HG03558 (cell line): Measurements from ENCODE around the gene HNRNPU.
A peak's percentile ranks its signal among the peaks of the same experiment; 100 is the strongest.

ENCODE experiments used
- ATAC-seq: cut with Tn5 transposase; IDR thresholded peaks from one replicate; pipeline ENCODE4 v1.9.1; 2021; ENCODE audit warnings: moderate number of reproducible peaks; ENCODE audit not compliant: unreplicated experiment; ENCODE audit errors: extremely low read depth

The HNRNPU gene

DNA sequence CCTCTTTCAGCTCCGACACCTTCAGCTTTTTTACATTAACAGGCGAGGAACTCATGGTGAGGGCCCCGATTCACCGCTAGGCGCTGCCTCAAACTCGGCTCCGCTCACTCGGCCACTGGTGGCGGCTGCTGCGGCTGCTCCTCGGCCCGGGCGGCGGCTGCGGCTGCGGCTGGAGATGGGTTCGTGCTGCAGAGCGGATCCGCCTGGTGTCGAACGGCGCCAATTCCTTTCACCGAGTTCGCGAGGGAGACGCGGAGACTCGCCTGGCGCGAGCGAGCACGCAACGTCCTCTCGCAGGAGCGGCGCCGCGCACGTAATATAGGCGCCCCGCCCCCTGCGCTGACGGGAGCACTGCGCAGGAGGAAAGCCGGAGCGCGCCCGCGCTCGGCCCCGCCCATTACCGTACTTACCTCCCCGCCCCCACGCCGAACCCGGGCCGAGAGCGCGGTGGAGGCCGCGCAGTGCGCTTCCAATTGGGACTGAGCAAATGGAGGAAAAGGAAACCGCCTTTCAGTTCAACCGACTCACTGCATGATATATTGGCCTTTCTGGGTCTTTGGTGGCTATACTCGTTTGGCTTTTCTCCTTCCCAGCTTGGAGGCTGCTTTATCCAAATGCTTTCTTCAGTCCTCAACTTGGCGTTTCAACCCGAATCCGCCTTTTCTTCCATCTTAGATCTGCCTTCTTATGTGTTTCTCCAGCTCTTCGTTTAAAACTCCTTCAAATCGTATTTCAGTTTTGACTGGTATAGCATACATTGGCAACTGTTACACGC, at the start of gene HNRNPU:
TSS of gene HNRNPU (minus strand) at position 291 of the 775 bp plus-strand sequence. CDS start at position 55, 236 bp downstream.
- ATAC-seq, result peak; percentile 43

DNA sequence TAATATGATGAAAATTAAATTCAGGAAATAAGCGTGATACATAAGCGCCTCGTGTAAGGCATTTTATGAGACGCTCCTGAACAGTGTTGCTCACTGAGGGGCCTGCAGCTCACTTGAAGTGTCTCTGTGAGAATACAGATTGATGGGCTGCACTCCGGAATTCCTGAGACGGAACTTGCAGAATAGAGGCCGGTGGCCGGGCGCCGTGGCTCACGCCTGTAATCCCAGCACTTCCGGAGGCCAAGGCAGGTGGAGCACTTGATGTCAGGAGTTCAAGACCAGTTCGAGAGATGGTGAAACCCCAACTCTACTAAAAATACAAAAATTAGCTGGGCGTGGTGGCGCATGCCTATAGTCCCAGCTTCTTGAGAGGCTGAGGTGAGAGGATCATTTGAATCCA, 49.5 kb upstream of the HNRNPU start:
- ATAC-seq, result no peak

DNA sequence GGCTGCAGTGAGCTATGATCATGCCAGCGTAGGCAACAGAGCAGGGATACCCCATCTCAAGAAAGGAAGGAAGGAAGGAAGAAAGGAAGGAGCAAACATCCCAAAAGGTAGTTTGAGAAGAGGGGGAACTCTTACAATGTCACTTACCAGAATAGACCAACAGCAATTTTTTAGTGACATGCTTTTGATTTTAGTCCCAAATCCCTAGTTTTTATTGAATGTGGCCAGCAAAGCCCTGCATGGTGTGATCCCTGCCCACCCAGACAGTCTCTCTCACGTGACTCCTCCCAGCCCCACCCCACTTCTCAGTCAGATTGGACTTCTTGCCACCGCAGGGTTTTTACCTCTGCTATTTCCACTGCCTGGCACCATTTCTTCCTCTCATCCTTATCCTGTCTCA, 39.8 kb upstream of the HNRNPU start:
- ATAC-seq, result no peak

DNA sequence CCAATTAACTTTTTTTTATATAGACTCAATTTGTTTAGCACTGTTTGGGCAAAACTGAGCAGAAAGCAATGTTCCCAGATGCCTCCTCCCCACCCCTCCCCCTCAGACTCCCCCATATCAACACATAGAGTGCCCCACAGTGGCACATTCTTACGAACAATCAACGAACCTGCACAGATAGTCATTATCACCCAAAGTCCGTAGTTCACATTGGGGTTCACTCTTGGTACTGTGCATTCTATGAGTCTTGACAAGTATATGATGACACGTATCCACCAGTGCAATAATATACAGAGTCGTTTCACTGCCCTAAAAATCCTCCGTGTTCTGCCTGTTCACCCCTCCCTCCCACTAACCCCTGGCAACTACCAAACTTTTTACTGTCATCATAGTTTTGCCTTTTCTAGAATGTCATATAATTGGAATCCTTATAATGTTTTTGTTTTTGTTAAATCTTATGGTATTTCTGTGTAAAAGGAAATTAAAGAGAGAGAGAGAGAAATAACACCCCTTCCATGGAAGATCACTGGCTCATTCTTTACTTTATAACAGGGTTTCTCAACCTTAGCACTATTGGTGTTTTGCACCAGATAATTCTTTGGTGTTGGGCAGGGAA, 37.2 kb upstream of the HNRNPU start:
- ATAC-seq, result no peak

DNA sequence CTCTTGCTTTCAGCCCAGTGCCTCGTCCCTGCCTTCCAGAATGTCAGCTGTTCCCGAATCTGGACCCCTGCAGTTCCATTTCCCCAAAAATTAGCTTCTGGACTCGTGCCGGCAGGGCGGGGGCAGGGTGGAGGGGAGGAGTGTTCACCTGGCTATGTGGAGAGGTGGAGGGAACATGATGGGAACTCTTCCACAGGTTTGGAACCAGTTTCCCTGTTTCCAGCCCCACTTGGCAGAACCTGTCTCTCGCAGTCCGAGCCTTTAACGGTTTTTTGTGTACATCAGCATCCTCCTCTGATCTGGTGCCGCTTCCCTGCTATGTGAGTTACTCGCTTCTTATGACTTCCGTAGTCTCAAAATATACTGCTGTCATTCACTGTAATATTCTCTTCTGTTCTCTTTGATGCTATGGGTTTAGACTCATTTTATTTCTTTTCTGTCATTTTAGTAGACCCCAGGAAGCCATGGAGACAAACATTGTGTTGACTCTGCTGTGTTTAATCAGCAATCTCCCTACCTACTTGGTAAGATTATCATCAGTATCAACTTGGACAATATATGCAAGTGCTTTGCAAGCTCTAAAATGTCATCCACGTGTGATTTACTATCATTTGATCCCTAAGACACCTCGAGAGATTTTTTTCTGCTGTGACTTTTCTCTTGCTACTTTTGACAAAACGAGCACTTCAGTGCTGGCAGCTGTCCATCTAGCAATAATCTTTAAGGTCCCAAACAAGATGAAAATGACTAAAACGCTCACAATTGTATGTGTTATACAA, 33.3 kb upstream of the HNRNPU start:
- ATAC-seq, result no peak

DNA sequence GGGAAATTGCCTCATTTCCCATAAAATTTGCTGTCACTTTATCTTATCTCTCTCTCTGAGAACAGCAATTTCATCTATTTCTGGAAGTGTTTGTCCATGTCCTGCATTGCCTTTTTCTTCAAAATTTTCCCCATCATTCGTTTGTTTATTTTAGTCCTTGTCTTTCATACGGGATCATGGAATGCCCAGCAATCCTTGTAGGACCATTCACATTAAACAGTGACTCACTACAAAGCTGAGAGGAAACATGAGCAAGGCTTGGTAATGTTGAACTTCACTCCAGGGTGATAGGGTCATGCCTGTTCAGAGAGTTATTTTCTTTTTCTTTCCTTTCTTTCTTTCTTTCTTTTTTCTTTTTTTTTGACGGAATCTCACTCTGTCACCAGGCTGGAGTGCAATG, 32.2 kb upstream of the HNRNPU start:
- ATAC-seq, result no peak

DNA sequence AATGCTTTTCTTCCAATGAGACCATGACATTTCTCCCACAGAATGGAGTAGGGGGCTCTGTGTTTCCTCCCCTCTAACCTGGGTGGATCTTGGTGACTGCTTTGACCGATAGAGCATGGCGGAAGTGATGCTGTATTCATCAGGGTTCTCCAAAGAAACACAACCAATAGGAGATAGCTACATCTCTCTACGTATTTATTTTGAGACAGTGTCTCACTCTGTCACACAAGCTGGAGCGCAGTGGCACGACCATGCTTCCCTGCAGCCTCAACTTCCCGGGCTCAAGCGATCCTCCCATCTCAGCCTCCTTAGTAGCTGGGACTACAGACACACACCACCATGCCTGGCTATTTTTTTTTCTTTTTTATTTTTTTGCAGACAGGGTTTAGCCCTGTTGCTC, 29.5 kb upstream of the HNRNPU start:
- no peak for ATAC-seq

DNA sequence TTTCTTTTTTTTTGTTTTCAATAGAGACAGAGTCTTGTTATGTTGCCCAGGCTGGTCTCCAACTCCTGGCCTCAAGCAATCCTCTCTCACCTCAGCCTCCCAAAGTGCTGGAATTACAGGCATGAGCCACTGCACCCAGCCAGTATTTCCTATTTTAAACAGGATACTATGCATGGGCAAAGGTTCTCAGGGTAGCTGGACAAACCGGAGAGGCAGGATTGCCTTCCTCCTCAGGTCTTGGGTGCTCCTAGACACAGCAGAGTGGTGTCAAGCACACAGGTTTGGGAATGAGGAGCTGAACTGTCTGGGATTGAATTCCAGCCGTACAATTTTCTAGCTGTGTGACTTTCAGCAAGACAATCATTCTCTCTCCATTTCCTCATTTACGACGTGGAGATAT, 22.9 kb upstream of the HNRNPU start:
- no peak for ATAC-seq

DNA sequence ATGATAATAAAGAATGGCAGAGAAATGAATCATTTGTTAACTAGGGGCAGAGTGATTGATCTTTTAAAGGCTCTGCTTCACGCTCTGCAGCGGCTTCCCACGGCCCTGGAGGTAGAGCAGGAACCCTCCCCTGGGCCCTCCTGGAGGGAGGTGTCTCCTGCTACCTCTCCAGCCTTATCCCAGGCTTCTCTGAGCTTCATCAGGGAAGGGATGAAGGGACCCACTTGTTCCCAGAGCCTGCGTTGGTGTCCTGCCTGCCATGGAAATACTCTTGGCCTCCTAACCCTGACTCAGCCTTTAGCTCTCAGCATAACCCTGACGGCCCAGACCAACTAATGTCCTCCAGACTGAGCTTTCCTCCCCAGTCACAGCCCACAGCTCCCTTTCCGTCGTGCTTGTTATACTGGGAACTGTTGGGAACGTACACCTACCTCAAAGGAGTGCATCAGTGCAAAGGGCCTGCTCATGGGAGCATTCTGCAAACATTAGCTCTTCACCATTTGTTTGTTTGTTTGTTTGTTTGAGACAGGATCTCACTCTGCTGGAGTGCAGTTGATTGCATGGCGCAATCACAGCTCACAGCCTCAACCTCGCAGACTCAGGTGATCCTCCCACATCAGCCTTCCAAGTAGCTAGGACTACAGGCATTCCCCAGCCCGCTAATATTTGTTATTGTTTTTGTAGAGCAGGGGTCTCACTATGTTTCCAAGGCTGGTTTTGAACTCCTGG, 17.4 kb upstream of the HNRNPU start:
- no peak for ATAC-seq

DNA sequence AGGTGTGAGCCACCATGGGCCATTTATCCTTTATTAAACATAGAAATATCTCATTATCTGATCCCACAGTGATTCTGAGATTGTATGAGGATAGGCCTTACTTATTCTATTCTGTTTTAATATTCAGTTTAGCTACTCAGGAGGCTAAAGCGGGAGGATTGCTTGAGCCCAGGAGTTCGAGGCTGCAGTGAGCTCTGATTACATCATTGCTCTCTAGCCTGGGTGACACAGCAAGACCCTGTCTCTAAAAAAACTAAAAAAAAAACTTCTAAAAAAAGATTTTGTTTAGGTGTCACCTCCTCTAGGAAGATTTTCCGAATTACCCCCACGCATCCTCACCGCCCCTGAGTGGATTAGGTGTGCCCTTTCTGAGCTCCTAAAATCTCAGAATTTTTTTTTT, 14.3 kb upstream of the HNRNPU start:
- no peak for ATAC-seq

DNA sequence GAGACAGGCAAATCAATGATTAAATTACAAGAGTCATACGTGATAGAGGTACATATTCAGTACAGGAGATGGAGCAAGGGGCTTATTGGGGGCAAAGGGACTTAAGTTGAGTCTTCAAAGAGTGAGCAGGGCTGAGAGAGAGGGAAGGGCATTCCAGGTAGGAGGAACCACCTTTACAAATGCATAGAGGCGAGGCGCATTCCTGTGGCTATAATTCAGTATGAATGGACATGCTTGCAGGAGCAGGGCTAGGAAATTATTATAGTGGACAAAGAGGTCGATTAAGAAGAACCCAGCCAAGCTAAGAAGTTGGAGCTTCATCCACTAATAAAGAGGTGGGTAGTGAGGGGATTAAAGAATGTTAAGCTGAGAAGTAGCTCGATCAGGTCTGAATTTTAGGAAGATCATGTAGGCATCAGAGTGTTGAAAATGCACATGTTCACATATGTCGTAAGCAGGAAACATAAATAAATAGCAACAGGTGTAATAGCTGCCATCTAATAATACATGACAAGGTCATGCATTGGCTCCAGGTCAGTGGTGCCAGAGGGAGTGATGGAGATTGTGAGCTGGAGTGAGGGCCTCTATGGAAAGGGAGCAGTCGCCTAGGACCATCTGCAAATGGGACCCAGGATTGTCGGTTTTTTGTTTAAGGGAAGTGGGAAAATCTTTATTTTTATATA, 12.0 kb upstream of the HNRNPU start:
- ATAC-seq, result no peak

DNA sequence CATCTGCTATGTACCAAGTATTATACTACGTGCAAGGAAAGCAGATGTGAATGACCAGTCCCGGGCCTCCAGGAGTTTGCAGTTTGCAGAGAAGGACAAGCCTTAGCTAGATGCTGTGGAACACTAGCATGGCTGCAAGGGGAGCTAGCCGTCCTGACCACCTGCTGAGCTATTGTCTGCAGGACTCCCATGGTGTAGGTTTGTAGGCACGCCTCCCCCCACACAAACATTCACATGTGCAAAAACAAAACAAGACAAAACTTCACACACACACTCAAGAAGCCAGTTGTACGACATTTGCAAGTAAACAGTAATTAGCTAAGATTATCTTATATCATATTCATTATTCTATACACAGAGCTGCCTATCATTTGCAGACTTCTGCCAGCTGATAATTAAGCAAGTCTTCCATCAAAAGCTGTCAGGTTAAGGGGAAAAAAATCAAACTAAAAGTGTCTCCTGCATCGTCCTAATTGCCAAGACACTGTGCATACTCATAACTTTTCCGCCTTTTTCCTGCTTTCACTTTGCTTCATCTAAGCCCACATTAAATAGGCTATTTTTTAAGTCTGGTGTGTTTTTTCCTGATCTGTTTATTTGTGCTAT, 10.7 kb upstream of the HNRNPU start:
- ATAC-seq, result no peak

DNA sequence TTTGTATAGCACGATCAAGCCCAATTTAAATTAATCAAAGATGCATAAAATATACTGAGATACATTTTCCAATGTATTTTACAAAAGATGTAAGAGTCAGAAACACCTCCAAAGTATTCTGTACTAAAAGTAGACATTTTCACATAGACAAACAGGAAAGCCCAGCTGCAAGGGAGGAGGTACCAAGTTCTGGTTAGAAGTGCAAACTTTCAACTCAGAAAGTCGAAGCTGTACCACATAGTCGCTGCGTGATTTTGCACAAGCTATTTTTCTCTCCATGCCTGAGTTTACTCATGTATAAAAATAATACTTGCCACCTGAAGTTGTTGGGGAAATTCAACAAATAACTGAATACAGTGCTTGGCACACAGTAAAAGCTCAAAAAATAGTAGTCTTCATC, 5.6 kb upstream of the HNRNPU start:
- ATAC-seq, result no peak

DNA sequence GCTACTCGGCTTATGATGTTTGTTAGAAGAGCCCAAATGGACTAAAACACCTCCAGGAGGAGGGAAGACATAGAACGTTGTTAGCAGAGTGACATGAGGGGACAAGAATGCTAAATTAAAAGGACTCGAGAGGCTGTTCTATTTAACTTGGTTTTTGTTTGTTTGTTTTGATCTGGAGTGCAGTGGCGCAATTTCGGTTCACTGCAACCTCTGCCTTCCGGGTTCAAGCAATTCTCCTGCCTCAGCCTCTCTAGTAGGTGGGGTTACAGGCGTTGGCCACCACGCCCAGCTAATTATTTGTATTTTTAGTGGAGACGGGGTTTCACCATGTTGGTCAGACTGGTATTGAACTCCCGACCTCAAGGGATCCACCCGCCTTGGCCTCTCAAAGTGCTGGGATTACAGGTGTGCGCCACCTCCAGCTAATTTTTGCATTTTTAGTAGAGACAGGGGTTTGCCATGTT, 5.1 kb upstream of the HNRNPU start:
- no peak for ATAC-seq

DNA sequence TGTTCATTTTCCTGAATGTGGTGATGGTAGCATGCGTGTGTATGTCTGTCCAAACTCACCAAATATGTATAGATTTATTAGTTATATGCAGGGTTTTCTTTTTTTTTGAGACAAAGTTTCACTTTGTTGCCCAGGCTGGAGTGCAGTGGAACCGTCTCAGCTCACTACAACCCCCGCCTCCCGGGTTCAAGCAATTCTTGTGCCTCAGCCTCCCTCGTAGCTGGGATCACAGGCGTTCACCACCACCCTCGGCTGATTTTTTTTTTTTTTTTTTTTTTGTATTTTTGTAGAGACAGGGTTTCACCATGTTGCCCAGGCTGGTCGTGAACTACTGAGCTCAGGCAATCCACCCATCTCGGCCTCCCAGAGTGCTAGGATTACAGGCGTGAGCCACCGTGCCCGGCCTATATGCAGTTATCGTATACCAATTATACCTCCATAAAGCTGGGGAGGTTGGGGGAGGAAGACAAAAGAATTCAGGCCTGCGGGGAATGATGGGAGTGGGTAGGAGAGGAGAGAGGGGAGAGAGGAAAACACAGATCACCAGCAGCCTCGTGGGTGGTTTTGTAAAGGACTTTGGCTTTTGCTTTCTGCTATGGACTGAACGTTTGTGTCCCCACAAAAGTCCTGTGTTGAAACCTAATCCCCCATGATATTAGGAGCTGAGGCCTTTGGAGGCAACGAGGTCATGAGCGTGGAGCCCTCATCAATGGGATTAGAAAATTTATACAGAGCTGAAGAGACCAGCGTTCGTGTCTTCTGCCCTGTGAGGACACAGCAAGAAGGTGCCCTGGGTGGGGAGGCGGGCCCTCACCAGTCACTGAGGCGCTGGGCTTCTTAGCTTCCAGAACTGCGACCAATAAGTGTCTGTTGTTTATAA, 4.4 kb upstream of the HNRNPU start:
- no peak for ATAC-seq

DNA sequence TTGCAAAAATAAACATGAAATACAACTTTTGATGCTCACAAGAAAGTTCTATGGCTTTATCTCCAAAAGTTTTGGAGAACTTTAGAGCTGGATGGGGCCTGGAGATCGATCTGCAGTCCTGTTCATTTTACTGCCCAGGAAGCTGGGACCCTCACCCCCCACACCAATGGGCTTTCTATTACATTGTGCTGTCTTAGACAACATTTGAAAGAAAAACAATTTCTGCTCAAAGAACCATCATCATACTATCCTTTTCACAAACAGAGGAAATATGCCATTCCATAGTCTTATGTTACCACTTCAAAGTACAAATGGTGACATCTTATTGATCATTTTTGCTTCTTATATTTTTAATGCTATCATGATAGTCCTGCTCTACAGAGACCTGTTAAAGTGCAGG, 2.0 kb upstream of the HNRNPU start:
- no peak for ATAC-seq

DNA sequence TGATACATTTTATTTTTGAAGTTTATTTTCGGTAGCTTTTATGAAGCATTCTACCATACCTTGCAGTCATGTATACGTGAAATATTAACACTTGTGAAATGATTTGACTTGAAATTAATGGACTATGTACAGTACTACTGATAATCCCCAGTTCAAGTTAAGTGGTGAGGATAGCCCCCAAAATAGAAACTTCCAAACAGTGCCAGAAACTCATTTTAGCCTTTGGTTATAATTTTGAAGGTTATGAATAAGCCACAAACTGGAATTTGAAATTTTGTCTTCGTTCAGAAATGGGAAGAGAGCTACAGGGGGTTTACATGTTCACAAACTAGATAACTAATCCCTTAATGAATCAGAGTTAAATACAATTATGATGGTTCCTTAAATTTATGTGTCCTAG, 1.5 kb upstream of the HNRNPU start:
- no peak for ATAC-seq

DNA sequence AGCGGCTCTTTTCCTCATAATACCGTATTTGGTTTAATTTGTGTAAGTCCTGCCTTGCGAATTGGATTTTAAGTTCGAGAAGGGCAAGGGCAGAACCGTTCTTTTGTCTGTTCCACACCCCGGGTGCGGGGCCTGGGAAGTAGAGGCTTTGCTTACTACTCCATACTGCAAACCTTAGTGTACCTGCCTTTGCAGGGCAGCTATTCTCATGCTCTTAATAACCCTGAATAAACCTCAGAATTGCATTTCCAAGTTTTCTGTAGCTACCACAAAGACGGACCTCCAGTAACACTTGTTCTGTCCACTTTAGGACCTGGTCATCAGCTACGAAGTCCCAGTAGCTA, 657 bp upstream of the HNRNPU start:
- ATAC-seq, result no peak
